K562 (cell line): Measurements from ENCODE around the gene KRTCAP2.

ENCODE experiments used
- CHD2 ChIP-seq: IDR thresholded peaks from 2 replicates; pipeline ENCODE4 v1.6.1; 2011; ENCODE audit warnings: low read depth, low read length
- GABPA ChIP-seq: fragments of 200-800 bp; sonication (Bioruptor generic); conservative IDR thresholded peaks from 2 replicates; pipeline ENCODE4 v1.6.1; 2016; ENCODE audit warnings: low read depth, missing genetic modification characterization, missing compliant biosample characterization
- HMG20B ChIP-seq: fragments of 250-450 bp; sonication (Bioruptor Pico); IDR thresholded peaks from 2 replicates; pipeline ENCODE4 v1.5.0; 2021; ENCODE audit warnings: mild to moderate bottlenecking
- NR1H2 ChIP-seq: sonication (generic); formaldehyde crosslinking; IDR thresholded peaks from 2 replicates; pipeline ENCODE4 v1.4.0; 2020; ENCODE audit warnings: mild to moderate bottlenecking, missing genetic modification reagents
- POLR2A ChIP-seq: fragments of 450-650 bp; conservative IDR thresholded peaks from 2 replicates; pipeline ENCODE4 v1.6.1; 2016
- RFX7 ChIP-seq: fragments of 250-450 bp; sonication (Bioruptor Pico); IDR thresholded peaks from 2 replicates; pipeline ENCODE4 v1.5.1; 2021; ENCODE audit warnings: mild to moderate bottlenecking
- TAF1 ChIP-seq: IDR thresholded peaks from 2 replicates; pipeline ENCODE4 v1.6.1; 2011; ENCODE audit warnings: mild to moderate bottlenecking, low read length, moderate library complexity; ENCODE audit not compliant: insufficient read depth, control insufficient read depth, severe bottlenecking; ENCODE audit errors: extremely low read depth
- TAF15 ChIP-seq: fragments of 200-400 bp; formaldehyde crosslinking; IDR thresholded peaks from 2 replicates; pipeline ENCODE4 v1.6.1; 2017; ENCODE audit warnings: mild to moderate bottlenecking, low read depth, low read length, moderate library complexity
- U2AF1 ChIP-seq: fragments of 200-400 bp; formaldehyde crosslinking; optimal IDR thresholded peaks from 2 replicates; pipeline ENCODE3; 2017; ENCODE audit warnings: mild to moderate bottlenecking, low read depth, low read length, moderate library complexity
- ZBTB7A ChIP-seq: IDR thresholded peaks from 2 replicates; pipeline ENCODE4 v1.6.1; 2011; ENCODE audit warnings: low read depth, mild to moderate bottlenecking, low read length, moderate library complexity, borderline replicate concordance; ENCODE audit not compliant: control insufficient read depth
- ZNF184 ChIP-seq: sonication (generic); formaldehyde crosslinking; IDR thresholded peaks from 2 replicates; pipeline ENCODE4 v1.5.0; 2020; ENCODE audit warnings: missing genetic modification reagents
- ZNF263 ChIP-seq: sonication (generic); formaldehyde crosslinking; IDR thresholded peaks from 2 replicates; pipeline ENCODE4 v1.8.0; 2022; ENCODE audit warnings: mild to moderate bottlenecking, missing genetic modification reagents, borderline replicate concordance
- ZNF589 ChIP-seq: fragments of 200-800 bp; sonication (Bioruptor generic); IDR thresholded peaks from 2 replicates; pipeline ENCODE4 v1.6.1; 2016; ENCODE audit warnings: low read depth, missing genetic modification characterization, missing compliant biosample characterization
- TF ChIP-seq, protein P1 (sequence below), 3 experiments: IDR thresholded peaks in 2 of 3; conservative IDR thresholded peaks in 1 of 3; 2 replicates each; pipeline ENCODE4 v1.5.1; 2011 to 2012; ENCODE audit warnings: low read length in 3 of 3, mild to moderate bottlenecking in 3 of 3, control low read depth in 2 of 3, improper control_type of control experiment in 1 of 3, inconsistent platforms in 1 of 3, low read depth in 1 of 3, mixed read lengths in 1 of 3, moderate library complexity in 1 of 3; ENCODE audit not compliant: insufficient read depth in 2 of 3

DNA sequence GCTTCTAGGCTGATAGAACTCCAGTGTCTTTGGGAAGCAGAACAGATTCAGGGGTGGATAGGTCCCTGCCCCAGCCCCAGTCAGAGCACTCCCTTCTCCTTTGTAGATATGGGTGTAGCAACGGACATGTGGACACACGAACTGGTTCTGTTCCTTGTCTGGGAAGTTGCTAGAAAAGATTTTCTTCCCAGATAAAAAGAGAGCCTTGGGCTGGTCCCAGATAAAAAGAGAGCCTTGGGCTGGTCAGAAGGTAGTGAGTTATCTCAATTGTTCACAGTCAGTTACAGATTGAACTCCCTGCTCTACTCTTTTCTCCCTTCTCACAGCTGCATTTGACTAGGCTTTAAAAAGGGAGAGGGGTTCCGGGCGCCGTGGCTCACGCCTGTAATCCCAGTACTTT, 52.9 kb downstream of the KRTCAP2 start:
- TF ChIP-seq U2AF1 (no peak), TAF15 (no peak), HMG20B (CRISPR knock-in tag) (no peak), ZNF263 (CRISPR knock-in tag) (no peak), ZNF589 (no peak), GABPA (tag) (no peak), POLR2A (no peak), ZNF184 (CRISPR knock-in tag) (no peak), ZBTB7A (no peak), RFX7 (CRISPR knock-in tag) (no peak), CHD2 (no peak), NR1H2 (CRISPR knock-in tag) (no peak), TAF1 (no peak)
- TF ChIP-seq, protein P1, sequence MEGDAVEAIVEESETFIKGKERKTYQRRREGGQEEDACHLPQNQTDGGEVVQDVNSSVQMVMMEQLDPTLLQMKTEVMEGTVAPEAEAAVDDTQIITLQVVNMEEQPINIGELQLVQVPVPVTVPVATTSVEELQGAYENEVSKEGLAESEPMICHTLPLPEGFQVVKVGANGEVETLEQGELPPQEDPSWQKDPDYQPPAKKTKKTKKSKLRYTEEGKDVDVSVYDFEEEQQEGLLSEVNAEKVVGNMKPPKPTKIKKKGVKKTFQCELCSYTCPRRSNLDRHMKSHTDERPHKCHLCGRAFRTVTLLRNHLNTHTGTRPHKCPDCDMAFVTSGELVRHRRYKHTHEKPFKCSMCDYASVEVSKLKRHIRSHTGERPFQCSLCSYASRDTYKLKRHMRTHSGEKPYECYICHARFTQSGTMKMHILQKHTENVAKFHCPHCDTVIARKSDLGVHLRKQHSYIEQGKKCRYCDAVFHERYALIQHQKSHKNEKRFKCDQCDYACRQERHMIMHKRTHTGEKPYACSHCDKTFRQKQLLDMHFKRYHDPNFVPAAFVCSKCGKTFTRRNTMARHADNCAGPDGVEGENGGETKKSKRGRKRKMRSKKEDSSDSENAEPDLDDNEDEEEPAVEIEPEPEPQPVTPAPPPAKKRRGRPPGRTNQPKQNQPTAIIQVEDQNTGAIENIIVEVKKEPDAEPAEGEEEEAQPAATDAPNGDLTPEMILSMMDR (IDR thresholded peaks at IDR 0.05 in 2 of 3, conservative IDR thresholded peaks at IDR 0.05 in 1 of 3; ENCODE audit: insufficient read depth in 2 of 3, low read depth in 1 of 3, low read length in 3 of 3) = no peak
